GM12878 (cell line): ENCODE results near the gene HMGCLL1. TPM values are rescaled to one million over a fixed set of nuclear protein-coding genes. Genes with fewer than 3 reads are reported as not detected.

ENCODE experiments used
- ATAC-seq: fragments of 200-7000 bp; cut with Tn5 transposase; 3 replicates; pipeline ENCODE4 v1.9.1; 2020; ENCODE audit warnings: mild to moderate bottlenecking, moderate library complexity
- BruUV-seq: library from RNA; stranded (reverse); fragments of 400-500 nt; replicated peaks from 2 replicates; lab custom pipeline; 2021; lab: Mats Ljungman, UMichigan
- CTCF ChIA-PET: fragments of 300-600 bp; sonication (Branson Sonifier 250); formaldehyde crosslinking; extraction: SDS; loops from one replicate; lab custom pipeline; 2021; ENCODE audit warnings: inconsistent platforms; lab: Yijun Ruan, JAX
- POLR2A ChIA-PET: fragments of 350-600 bp; formaldehyde crosslinking; extraction: SDS; loops from one replicate; lab custom pipeline; 2021; ENCODE audit warnings: inconsistent platforms; lab: Charles Lee
- RAD21 ChIA-PET: fragments of 300-600 bp; sonication (Branson Sonifier 250); formaldehyde crosslinking; loops from one replicate; lab custom pipeline; 2023; ENCODE audit warnings: antibody characterized with exemption; ENCODE audit not compliant: unreplicated experiment; lab: Charles Lee
- SMC1A ChIA-PET: fragments of 300-600 bp; sonication (Branson Sonifier 250); formaldehyde crosslinking; loops from one replicate; lab custom pipeline; 2023; ENCODE audit not compliant: unreplicated experiment, uncharacterized antibody; lab: Charles Lee
- DNase-seq: peaks from one replicate; pipeline ENCODE4 v3.0.0-alpha.2; 2011; ENCODE audit warnings: low read depth, low spot score
- FAIRE-seq: peaks from 3 replicates; lab custom pipeline; 2011; peaks lifted over from hg19 to GRCh38; lab: Jason Lieb, UNC
- H2AFZ ChIP-seq: 2 replicates; pipeline ENCODE4 v1.6.0; 2011; ENCODE audit warnings: low read depth, low read length, control low read depth; ENCODE audit not compliant: control insufficient read depth
- H3K27ac ChIP-seq: 2 replicates; pipeline ENCODE4 v1.5.1; 2011; ENCODE audit warnings: control low read depth; ENCODE audit not compliant: control insufficient read depth, insufficient read depth
- H3K27me3 ChIP-seq, 2 experiments: replicated peaks in 1 of 2; 2 replicates each; pipeline versions ENCODE4 v1.6.0 to v1.6.1; 2011; ENCODE audit warnings: low read length in 1 of 2; ENCODE audit not compliant: control insufficient read depth in 2 of 2, insufficient read depth in 2 of 2
- H3K36me3 ChIP-seq, 2 experiments: 2 replicates each; pipeline ENCODE4 v1.5.1; 2011; ENCODE audit warnings: low read length in 1 of 2; ENCODE audit not compliant: control insufficient read depth in 2 of 2, insufficient read depth in 2 of 2
- H3K4me1 ChIP-seq: 2 replicates; pipeline ENCODE4 v1.6.1; 2011; ENCODE audit warnings: mild to moderate bottlenecking, low read length, moderate library complexity, mixed read lengths; ENCODE audit not compliant: control insufficient read depth, insufficient read depth
- H3K4me2 ChIP-seq: 2 replicates; pipeline ENCODE4 v1.6.0; 2011; ENCODE audit warnings: control low read depth; ENCODE audit not compliant: control insufficient read depth, insufficient read depth
- H3K4me3 ChIP-seq: fragments of 200-600 bp; sonication (generic); 2 replicates; pipeline ENCODE4 v1.5.1; 2016
- H3K79me2 ChIP-seq: 2 replicates; pipeline ENCODE4 v1.6.0; 2011; ENCODE audit warnings: low read length; ENCODE audit not compliant: control insufficient read depth, insufficient read depth
- H3K9ac ChIP-seq: 2 replicates; pipeline ENCODE4 v1.8.0; 2011; ENCODE audit warnings: low read length, control low read depth, mixed read lengths; ENCODE audit not compliant: control insufficient read depth, insufficient read depth
- H3K9me3 ChIP-seq: replicated peaks from 3 replicates; pipeline ENCODE4 v1.5.1; 2011; ENCODE audit warnings: mild to moderate bottlenecking, low read length; ENCODE audit not compliant: control insufficient read depth, insufficient read depth
- H4K20me1 ChIP-seq: 2 replicates; pipeline ENCODE4 v1.6.0; 2011; ENCODE audit not compliant: control insufficient read depth, insufficient read depth
- BCL11A ChIP-seq: IDR thresholded peaks from 2 replicates; pipeline ENCODE4 v1.6.1; 2011; ENCODE audit warnings: low read depth, low read length
- CHD4 ChIP-seq: fragments of 200-600 bp; sonication (generic); IDR thresholded peaks from 2 replicates; pipeline ENCODE4 v1.6.1; 2016; ENCODE audit warnings: mild to moderate bottlenecking
- DPF2 ChIP-seq: fragments of 450-650 bp; IDR thresholded peaks from 2 replicates; pipeline ENCODE4 v1.6.1; 2017; ENCODE audit warnings: mild to moderate bottlenecking
- E2F4 ChIP-seq: IDR thresholded peaks from 2 replicates; pipeline ENCODE4 v1.6.1; 2012; ENCODE audit warnings: low read depth, low read length, improper control_type of control experiment
- E2F8 ChIP-seq: fragments of 450-650 bp; IDR thresholded peaks from 2 replicates; pipeline ENCODE4 v1.6.1; 2018; ENCODE audit warnings: mild to moderate bottlenecking, low read depth, moderate library complexity; ENCODE audit not compliant: partially characterized antibody
- NBN ChIP-seq: fragments of 450-650 bp; IDR thresholded peaks from 2 replicates; pipeline ENCODE4 v1.6.1; 2016
- NRF1 ChIP-seq: conservative IDR thresholded peaks from 2 replicates; pipeline ENCODE4 v1.6.1; 2011; ENCODE audit warnings: mild to moderate bottlenecking, low read depth, low read length, improper control_type of control experiment
- REST ChIP-seq: IDR thresholded peaks from 2 replicates; pipeline ENCODE4 v1.6.1; 2012; ENCODE audit warnings: mild to moderate bottlenecking, low read depth, low read length
- RUNX3 ChIP-seq: IDR thresholded peaks from 2 replicates; pipeline ENCODE4 v1.6.1; 2012; ENCODE audit warnings: low read length, inconsistent platforms
- SMAD1 ChIP-seq: fragments of 450-650 bp; IDR thresholded peaks from 2 replicates; pipeline ENCODE4 v1.6.1; 2018; ENCODE audit warnings: mild to moderate bottlenecking, low read depth; ENCODE audit not compliant: partially characterized antibody
- SMC3 ChIP-seq: IDR thresholded peaks from 2 replicates; pipeline ENCODE4 v1.6.1; 2011; ENCODE audit warnings: low read length, improper control_type of control experiment, borderline replicate concordance
- TBL1XR1 ChIP-seq: IDR thresholded peaks from 2 replicates; pipeline ENCODE4 v1.6.1; 2012; ENCODE audit warnings: low read depth, low read length, improper control_type of control experiment
- ZNF207 ChIP-seq: fragments of 450-650 bp; IDR thresholded peaks from 2 replicates; pipeline ENCODE4 v1.6.1; 2014; ENCODE audit warnings: antibody characterized with exemption, mild to moderate bottlenecking, borderline replicate concordance
- WGBS: methylation state at CpG from one replicate; pipeline ENCODE4 v1.1.6; 2016; ENCODE audit warnings: low lambda C conversion rate; ENCODE audit not compliant: insufficient replicate concordance, insufficient coverage; ENCODE audit errors: missing lambda C conversion rate; 5-methylcytosine and 5-hydroxymethylcytosine counted together
- in situ Hi-C: fragments of 300-500 bp; cut with MboI; formaldehyde crosslinking; loops from 9 replicates; pipeline ENCODE4 v1.14.3; 2018; ENCODE audit warnings: mixed read lengths
- intact Hi-C: fragments of 100-400 bp; cut with micrococcal nuclease; formaldehyde crosslinking; loops from one replicate; pipeline ENCODE4 v1.14.2; 2022; ENCODE audit not compliant: unreplicated experiment
- polyA plus RNA-seq, 11 experiments: library from polyadenylated mRNA; depleted of rRNA in 4 of 11; unstranded in 6 of 11; stranded (reverse) in 5 of 11; fragments of >200 nt; fragmentation: Nextera tagmentation in 4 of 11; fragmentation: Illumina TruSeq in 1 of 11; extraction: Ambion mirVana in 4 of 11; extraction: Trizol in 1 of 11; gene quantifications; 1 replicate in 1 of 11; 2 replicates in 10 of 11; pipeline versions ENCODE4 v1.2.1 to v1.2.3, GENCODE V29; 2011 to 2016; ENCODE audit warnings: inconsistent platforms in 2 of 11, missing spikeins in 2 of 11, low read depth in 1 of 11
- total RNA-seq, 4 experiments: library from RNA; depleted of rRNA in 3 of 4; stranded (reverse); fragments of >200 nt in 3 of 4; fragmentation: Illumina TruSeq in 1 of 4; extraction: Trizol in 1 of 4; gene quantifications; 2 replicates each; pipeline versions ENCODE4 v1.2.1 to v1.2.3, GENCODE V29; 2013 to 2021

Gene HMGCLL1
- total and polyA plus RNA-seq, 10 of the 15 experiments (the other 5 are each of a cell fraction or from before 2014, with no cell fraction given), result not detected

- RAD21 ChIA-PET, result no interaction called here
- SMC1A ChIA-PET, result no interaction called here
- intact Hi-C loops, result no loop called here
These were observed 2.2 kb downstream of the HMGCLL1 start for GRCh38 chr6:55576811-55577210.

More at GRCh38 chr6:55576811-55577210, 2.2 kb downstream of the HMGCLL1 start:
- WGBS, result 14% methylated on average over 3 of the region's 3 CpGs
- TF ChIP-seq SMC3, result no peak
- no peak for TF ChIP-seq RUNX3
- TF ChIP-seq DPF2, result no peak
- TF ChIP-seq BCL11A, result no peak
- TF ChIP-seq NRF1, result no peak
- no peak for TF ChIP-seq CHD4
- no peak for TF ChIP-seq ZNF207
- no peak for TF ChIP-seq REST
- TF ChIP-seq TBL1XR1, result no peak
- TF ChIP-seq E2F8, result no peak
- TF ChIP-seq NBN, result no peak
- TF ChIP-seq SMAD1, result no peak
- TF ChIP-seq E2F4, result no peak
- Histone ChIP-seq H3K4me1 (no peaks in the 10 kb centered on the region), H3K9ac (no peak overlapping the region), H3K4me2 (no peak overlapping the region), H3K9me3 (no peaks in the 10 kb centered on the region), H3K79me2 (no peaks in the 10 kb centered on the region), H3K27ac (no peak overlapping the region), H4K20me1 (no peaks in the 10 kb centered on the region), H3K4me3 (no peak overlapping the region), H3K27me3 (no peaks in the 10 kb centered on the region), H2AFZ (no peak overlapping the region), H3K36me3 (no peaks in the 10 kb centered on the region)
- POLR2A ChIA-PET, result no interaction called here
- in situ Hi-C loops, result no loop called here
- no peak for DNase-seq
- CTCF ChIA-PET, result no interaction called here
- no peak for ATAC-seq
- FAIRE-seq, result no peak
- no TSS peak for BruUV-seq
